ENCODE data around the gene PPP1R9A. TPM values are rescaled to one million over a fixed set of nuclear protein-coding genes. Genes with fewer than 3 reads are reported as not detected.

The PPP1R9A gene
- total and polyA plus RNA-seq, 10 of the 15 experiments (the other 5 are each of a cell fraction or from before 2014, with no cell fraction given): 0.04 to 0.12 TPM; not detected in 8

- TF ChIP-seq TAF1 (IDR thresholded peaks at IDR 0.05; ENCODE audit: borderline replicate concordance, low read depth, low read length): no peak
- no peak for TF ChIP-seq YBX1 (IDR thresholded peaks at IDR 0.05)
- no peak for TF ChIP-seq CEBPZ (IDR thresholded peaks at IDR 0.05; ENCODE audit: low read depth, low read length)
- TF ChIP-seq RCOR1 (conservative IDR thresholded peaks at IDR 0.05; ENCODE audit: low read depth, low read length): no peak
- no peak for TF ChIP-seq ZNF217 (IDR thresholded peaks at IDR 0.05)
- TF ChIP-seq E2F8 (IDR thresholded peaks at IDR 0.05; ENCODE audit: low read depth, partially characterized antibody): no peak
- Histone ChIP-seq H3K36me3 (ENCODE audit: control insufficient read depth in 2 of 2, insufficient read depth in 2 of 2, low read length in 1 of 2) (no peaks in the 10 kb centered on the region), H3K9me3 (replicated peaks; ENCODE audit: control insufficient read depth, insufficient read depth, low read length) (no peaks in the 10 kb centered on the region), H3K4me1 (ENCODE audit: control insufficient read depth, insufficient read depth, low read length) (no peaks in the 10 kb centered on the region), H4K20me1 (ENCODE audit: control insufficient read depth, insufficient read depth) (no peaks in the 10 kb centered on the region), H3K79me2 (ENCODE audit: control insufficient read depth, insufficient read depth, low read length) (no peaks in the 10 kb centered on the region), H3K4me3 (no peak overlapping the region), H2AFZ (ENCODE audit: control insufficient read depth, low read depth, low read length) (no peak overlapping the region), H3K4me2 (ENCODE audit: control insufficient read depth, insufficient read depth) (no peak overlapping the region), H3K9ac (ENCODE audit: control insufficient read depth, insufficient read depth, low read length) (no peak overlapping the region), H3K27me3 (replicated peaks in 1 of 2; ENCODE audit: control insufficient read depth in 2 of 2, insufficient read depth in 2 of 2, low read length in 1 of 2) (no peaks in the 10 kb centered on the region), H3K27ac (ENCODE audit: control insufficient read depth, insufficient read depth) (no peak overlapping the region)
- BruUV-seq (replicated peaks): no TSS peak
- DNase-seq (ENCODE audit: low read depth, low spot score) (no peak), ATAC-seq (no peak), FAIRE-seq (no peak)
- in situ Hi-C loops (cut with MboI) (no loop called here), intact Hi-C loops (cut with micrococcal nuclease; ENCODE audit: unreplicated experiment) (no loop called here)
- ChIA-PET POLR2A (no interaction called here), CTCF (no interaction called here), SMC1A (ENCODE audit: uncharacterized antibody, unreplicated experiment) (no interaction called here), RAD21 (ENCODE audit: unreplicated experiment) (no interaction called here)
These were observed 32.0 kb downstream of the PPP1R9A start for GRCh38 chr7:94939395-94939794.

Data from GM12878 (cell line).